IMR-90 (cell line): Measurements from ENCODE around the gene ALB. TPM values are rescaled to one million over a fixed set of nuclear protein-coding genes. Genes with fewer than 3 reads are reported as not detected.

Experiments used
- ATAC-seq: fragments of 200-7000 bp; cut with Tn5 transposase; 2 replicates; pipeline ENCODE4 v1.9.1; 2020; ENCODE audit warnings: low read depth, mild to moderate bottlenecking, moderate library complexity
- BruUV-seq: library from RNA; stranded (reverse); fragments of 400-500 nt; replicated peaks from 2 replicates; lab custom pipeline; 2021; lab: Mats Ljungman, UMichigan
- CTCF ChIA-PET: fragments of 300-600 bp; formaldehyde crosslinking; extraction: SDS; loops from one replicate; lab custom pipeline; 2021; ENCODE audit warnings: antibody characterized with exemption; lab: Yijun Ruan, JAX
- POLR2A ChIA-PET: fragments of 300-600 bp; sonication (Branson Sonifier 250); formaldehyde crosslinking; loops from one replicate; lab custom pipeline; 2022; ENCODE audit warnings: antibody characterized with exemption; ENCODE audit not compliant: unreplicated experiment; lab: Charles Lee
- DNase-seq: peaks from one replicate; pipeline ENCODE4 v3.0.0; 2013
- H2AFZ ChIP-seq: replicated peaks from 2 replicates; pipeline ENCODE3; 2013; ENCODE audit warnings: low read length, mild to moderate bottlenecking; ENCODE audit not compliant: poor library complexity
- H2AK5ac ChIP-seq: 2 replicates; pipeline ENCODE4 v1.6.1; 2013; ENCODE audit warnings: low read depth, low read length, inconsistent platforms
- H2AK9ac ChIP-seq: replicated peaks from 2 replicates; pipeline ENCODE3; 2013; ENCODE audit warnings: mild to moderate bottlenecking, low read depth, low read length, moderate library complexity; ENCODE audit not compliant: poor library complexity
- H2BK120ac ChIP-seq: 2 replicates; pipeline ENCODE4 v1.6.1; 2013; ENCODE audit warnings: low read depth, low read length, inconsistent platforms
- H2BK15ac ChIP-seq: 3 replicates; pipeline ENCODE4 v1.6.1; 2013; ENCODE audit warnings: low read depth, low read length, inconsistent platforms
- H2BK20ac ChIP-seq: 2 replicates; pipeline ENCODE4 v1.6.1; 2013; ENCODE audit warnings: low read depth, mild to moderate bottlenecking, inconsistent platforms, low read length, moderate library complexity
- H2BK5ac ChIP-seq: 2 replicates; pipeline ENCODE4 v1.6.1; 2013; ENCODE audit warnings: mild to moderate bottlenecking, low read depth, low read length, inconsistent platforms; ENCODE audit not compliant: poor library complexity, severe bottlenecking
- H3K14ac ChIP-seq: replicated peaks from 2 replicates; pipeline ENCODE4 v1.6.1; 2013; ENCODE audit warnings: low read depth, low read length, inconsistent platforms
- H3K18ac ChIP-seq: 2 replicates; pipeline ENCODE4 v1.6.1; 2013; ENCODE audit warnings: low read depth, low read length, control low read depth
- H3K23ac ChIP-seq: 2 replicates; pipeline ENCODE4 v1.6.1; 2013; ENCODE audit warnings: low read depth, low read length, inconsistent platforms
- H3K27ac ChIP-seq: 2 replicates; pipeline ENCODE4 v1.5.1; 2013; ENCODE audit warnings: mild to moderate bottlenecking, control low read depth, low read length; ENCODE audit not compliant: insufficient read depth
- H3K27me3 ChIP-seq: 2 replicates; pipeline ENCODE4 v1.6.1; 2013; ENCODE audit warnings: low read length; ENCODE audit not compliant: control insufficient read depth, insufficient read depth
- H3K36me3 ChIP-seq: 2 replicates; pipeline ENCODE4 v1.6.1; 2013; ENCODE audit warnings: low read length, mixed read lengths; ENCODE audit not compliant: control insufficient read depth, insufficient read depth
- H3K4ac ChIP-seq: 2 replicates; pipeline ENCODE4 v1.6.1; 2013; ENCODE audit warnings: low read depth, low read length, inconsistent platforms
- H3K4me1 ChIP-seq: 2 replicates; pipeline ENCODE4 v1.6.1; 2013; ENCODE audit warnings: low read length, mixed read lengths; ENCODE audit not compliant: control insufficient read depth, insufficient read depth
- H3K4me2 ChIP-seq: 2 replicates; pipeline ENCODE4 v1.6.1; 2013; ENCODE audit warnings: low read depth, mild to moderate bottlenecking, control low read depth, low read length, moderate library complexity
- H3K4me3 ChIP-seq: 2 replicates; pipeline ENCODE4 v1.5.1; 2013; ENCODE audit warnings: low read depth, mild to moderate bottlenecking, control low read depth, low read length, moderate library complexity; ENCODE audit not compliant: insufficient read depth
- H3K56ac ChIP-seq: 2 replicates; pipeline ENCODE4 v1.6.1; 2013; ENCODE audit warnings: low read length, inconsistent platforms; ENCODE audit not compliant: insufficient read depth; ENCODE audit errors: extremely low read depth
- H3K79me1 ChIP-seq, 2 experiments: 2 replicates each; pipeline ENCODE4 v1.6.1; 2013; ENCODE audit warnings: low read length in 2 of 2, inconsistent platforms in 1 of 2, low read depth in 1 of 2
- H3K9ac ChIP-seq: 2 replicates; pipeline ENCODE4 v1.6.1; 2013; ENCODE audit warnings: low read depth, low read length, control low read depth
- H3K9me1 ChIP-seq: 2 replicates; pipeline ENCODE4 v1.6.1; 2013; ENCODE audit warnings: low read length, inconsistent platforms; ENCODE audit not compliant: insufficient read depth
- H3K9me3 ChIP-seq: 2 replicates; pipeline ENCODE4 v1.6.1; 2013; ENCODE audit warnings: low read length; ENCODE audit not compliant: control insufficient read depth, insufficient read depth
- H4K20me1 ChIP-seq: 2 replicates; pipeline ENCODE4 v1.6.1; 2013; ENCODE audit warnings: low read length, inconsistent platforms; ENCODE audit not compliant: insufficient read depth
- H4K5ac ChIP-seq: 2 replicates; pipeline ENCODE4 v1.6.1; 2013; ENCODE audit warnings: mild to moderate bottlenecking, low read depth, low read length, control low read depth
- H4K8ac ChIP-seq, 2 experiments: 2 replicates each; pipeline ENCODE4 v1.6.1; 2013; ENCODE audit warnings: low read depth in 2 of 2, low read length in 2 of 2, control low read depth in 1 of 2, inconsistent platforms in 1 of 2
- H4K91ac ChIP-seq: 2 replicates; pipeline ENCODE4 v1.6.1; 2013; ENCODE audit warnings: low read depth, low read length, inconsistent platforms; ENCODE audit not compliant: insufficient read depth
- BHLHE40 ChIP-seq: fragments of 150-350 bp; IDR thresholded peaks from 2 replicates; pipeline ENCODE4 v1.6.1; 2016; ENCODE audit warnings: mild to moderate bottlenecking, low read depth, low read length
- CHD1 ChIP-seq: IDR thresholded peaks from 2 replicates; pipeline ENCODE4 v1.6.1; 2012; ENCODE audit warnings: low read depth, low read length, improper control_type of control experiment
- MAFK ChIP-seq: IDR thresholded peaks from 2 replicates; pipeline ENCODE4 v1.6.1; 2012; ENCODE audit warnings: low read depth, low read length, improper control_type of control experiment
- NFE2L2 ChIP-seq: fragments of 150-350 bp; IDR thresholded peaks from 2 replicates; pipeline ENCODE4 v1.6.1; 2016; ENCODE audit warnings: low read depth, mild to moderate bottlenecking, low read length
- dilution Hi-C: fragments of 300-500 bp; cut with HindIII; formaldehyde crosslinking; loops from one replicate; pipeline ENCODE4 v1.14.3; 2018; ENCODE audit warnings: low sequenced_read_pairs; ENCODE audit not compliant: unreplicated experiment
- in situ Hi-C: fragments of 300-500 bp; cut with MboI; formaldehyde crosslinking; loops from 3 replicates; pipeline ENCODE4 v1.14.3; 2019; ENCODE audit warnings: low sequenced_read_pairs, inconsistent platforms, mixed read lengths
- intact Hi-C: fragments of 100-400 bp; cut with micrococcal nuclease; formaldehyde crosslinking; loops from 2 replicates; pipeline ENCODE4 v1.10.0; 2022
- polyA plus RNA-seq, 3 experiments: library from polyadenylated mRNA; depleted of rRNA; stranded (reverse); fragments of >200 nt; gene quantifications; 2 replicates each; pipeline ENCODE4 v1.2.3, GENCODE V29; 2012; ENCODE audit warnings: low replicate concordance in 1 of 3
- total RNA-seq: library from RNA; depleted of rRNA; stranded (reverse); fragments of >200 nt; gene quantifications from 2 replicates; pipeline ENCODE4 v1.2.3, GENCODE V29; 2012

ALB gene
- total and polyA plus RNA-seq, 2 of the 4 experiments (the other 2 are of a cell fraction) = not detected

- in situ Hi-C loops (no loop called here), dilution Hi-C loops (no loop called here), intact Hi-C loops (no loop called here)
- no peak overlapping the region for H4K5ac ChIP-seq
- H3K4me3 ChIP-seq = no peak overlapping the region
- no TSS peak for BruUV-seq
- H3K56ac ChIP-seq = no peak overlapping the region
- H2BK120ac ChIP-seq = no peak overlapping the region
- no peak overlapping the region for H2AK9ac ChIP-seq
- H3K9ac ChIP-seq = no peak overlapping the region
- ATAC-seq (no peak), DNase-seq (no peak)
- H3K27me3 ChIP-seq = no peaks in the 10 kb centered on the region
- CTCF ChIA-PET = no interaction called here
- no peak overlapping the region for H3K4ac ChIP-seq
- H3K18ac ChIP-seq = no peak overlapping the region
- H2BK5ac ChIP-seq = no peak overlapping the region
- no peak overlapping the region for H4K91ac ChIP-seq
- TF ChIP-seq BHLHE40 (no peak), NFE2L2 (no peak), CHD1 (no peak), MAFK (no peak)
- H2AK5ac ChIP-seq = no peak overlapping the region
- H3K14ac ChIP-seq = no peak overlapping the region
- H3K9me3 ChIP-seq = no peaks in the 10 kb centered on the region
- H2AFZ ChIP-seq = no peak overlapping the region
- no peaks in the 10 kb centered on the region for H4K20me1 ChIP-seq
- no peak overlapping the region for H3K4me2 ChIP-seq
- H3K23ac ChIP-seq = no peak overlapping the region
- POLR2A ChIA-PET = no interaction called here
- no peaks in the 10 kb centered on the region for H3K36me3 ChIP-seq
- H3K79me1 ChIP-seq = no peaks in the 10 kb centered on the region
- H2BK20ac ChIP-seq = no peak overlapping the region
- H3K9me1 ChIP-seq = no peaks in the 10 kb centered on the region
- no peak overlapping the region for H4K8ac ChIP-seq
- H2BK15ac ChIP-seq = no peak overlapping the region
- H3K4me1 ChIP-seq = no peaks in the 10 kb centered on the region
- H3K27ac ChIP-seq = no peak overlapping the region
Observed at GRCh38 chr4:73391774-73392173, 12.3 kb upstream of the ALB start.
